GM21529 (cell line): ENCODE results near the gene HSPB6.
"Not testable (repeated sequence)": the region's sequence is repeated elsewhere in the genome, so short reads cannot be mapped to it uniquely, and the experiment has no call there.

ENCODE experiments used
- ATAC-seq: cut with Tn5 transposase; IDR thresholded peaks from one replicate; pipeline ENCODE4 v1.9.1; 2021; ENCODE audit not compliant: unreplicated experiment

HSPB6 gene

GRCh38 chr19:35732540-35733179 is 24.2 kb downstream of the HSPB6 start:
- ATAC-seq, result no peak

- no peak for ATAC-seq
Observed at GRCh38 chr19:35731779-35732405, 24.9 kb downstream of the HSPB6 start.

GRCh38 chr19:35731353-35731752 is 25.5 kb downstream of the HSPB6 start:
- no peak for ATAC-seq

GRCh38 chr19:35730326-35730725 is 26.5 kb downstream of the HSPB6 start:
- ATAC-seq, result no peak

GRCh38 chr19:35729763-35730162 is 27.1 kb downstream of the HSPB6 start:
- no peak for ATAC-seq

- no peak for ATAC-seq
Observed at GRCh38 chr19:35729021-35729420, 27.8 kb downstream of the HSPB6 start.

- ATAC-seq, result no peak
Observed at GRCh38 chr19:35727956-35728706, 28.7 kb downstream of the HSPB6 start.

GRCh38 chr19:35727053-35727955 is 29.5 kb downstream of the HSPB6 start:
- ATAC-seq, result no peak

GRCh38 chr19:35725216-35725861 is 31.5 kb downstream of the HSPB6 start:
- no peak for ATAC-seq

GRCh38 chr19:35724560-35724959 is 32.3 kb downstream of the HSPB6 start:
- no peak for ATAC-seq

- not testable (repeated sequence) for ATAC-seq
Observed at GRCh38 chr19:35724132-35724531, 32.7 kb downstream of the HSPB6 start.

- no peak for ATAC-seq
Observed at GRCh38 chr19:35723671-35724070, 33.2 kb downstream of the HSPB6 start.

GRCh38 chr19:35722897-35723296 is 33.9 kb downstream of the HSPB6 start:
- no peak for ATAC-seq

- ATAC-seq, result no peak
Observed at GRCh38 chr19:35722461-35722860, 34.4 kb downstream of the HSPB6 start.

- no peak for ATAC-seq
Observed at GRCh38 chr19:35721374-35721773, 35.5 kb downstream of the HSPB6 start.

- ATAC-seq, result no peak
Observed at GRCh38 chr19:35720648-35721047, 36.2 kb downstream of the HSPB6 start.

- no peak for ATAC-seq
Observed at GRCh38 chr19:35720163-35720524, 36.7 kb downstream of the HSPB6 start.

- ATAC-seq, result no peak
Observed at GRCh38 chr19:35719402-35720162, 37.2 kb downstream of the HSPB6 start.

GRCh38 chr19:35718345-35719041 is 38.3 kb downstream of the HSPB6 start:
- ATAC-seq, result no peak
